SKM-1 (cell line): ENCODE measurements around the gene RCAN2.

Experiments used
- DNase-seq: peaks from one replicate; lab custom pipeline; 2025; ENCODE audit not compliant: unreplicated experiment; lab: John Stamatoyannopoulos, UW

RCAN2 gene

DNA sequence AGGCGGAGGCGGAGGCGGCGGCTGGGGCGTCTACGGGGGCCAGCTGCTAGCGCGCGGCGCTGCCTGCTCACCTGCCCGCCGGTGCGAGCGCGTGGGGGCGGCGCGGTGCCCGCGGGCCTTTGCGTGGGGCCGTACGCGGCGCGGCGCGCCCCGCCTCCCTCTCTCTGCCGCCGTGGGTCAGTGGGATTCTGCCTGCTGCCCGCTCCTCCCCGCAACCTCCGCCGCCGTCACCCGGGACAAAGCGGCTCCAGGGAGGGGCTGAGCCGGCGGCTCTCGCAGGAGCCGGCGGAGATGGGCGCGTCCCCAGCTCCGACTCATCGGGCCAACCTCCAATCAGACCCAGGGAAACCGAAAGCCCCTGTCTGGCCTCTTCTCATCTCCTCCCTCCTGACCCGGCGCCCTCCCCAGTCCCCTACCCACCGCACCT, at the start of gene RCAN2:
RCAN2 (minus strand) TSS at position 249 of the 427 bp plus-strand sequence.
- DNase-seq = no peak

DNA sequence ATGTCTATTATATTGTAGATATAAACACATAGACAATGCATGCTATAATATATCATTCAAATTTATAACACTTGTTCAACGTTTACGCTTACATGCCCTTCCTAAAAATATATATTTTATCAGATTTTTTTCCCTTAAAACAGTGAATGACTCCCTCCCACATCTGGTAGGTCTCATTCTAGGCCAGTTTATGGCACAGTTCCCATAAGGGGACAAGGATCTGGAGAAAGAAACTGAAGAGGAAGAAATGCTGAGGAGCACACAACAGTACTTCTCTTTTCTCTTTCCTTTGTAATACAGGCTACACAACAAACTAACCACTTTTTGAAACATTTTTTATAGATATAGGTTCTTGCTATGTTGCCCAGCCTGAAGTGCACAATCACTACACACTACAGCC, 48.6 kb upstream of the RCAN2 start:
- no peak for DNase-seq

DNA sequence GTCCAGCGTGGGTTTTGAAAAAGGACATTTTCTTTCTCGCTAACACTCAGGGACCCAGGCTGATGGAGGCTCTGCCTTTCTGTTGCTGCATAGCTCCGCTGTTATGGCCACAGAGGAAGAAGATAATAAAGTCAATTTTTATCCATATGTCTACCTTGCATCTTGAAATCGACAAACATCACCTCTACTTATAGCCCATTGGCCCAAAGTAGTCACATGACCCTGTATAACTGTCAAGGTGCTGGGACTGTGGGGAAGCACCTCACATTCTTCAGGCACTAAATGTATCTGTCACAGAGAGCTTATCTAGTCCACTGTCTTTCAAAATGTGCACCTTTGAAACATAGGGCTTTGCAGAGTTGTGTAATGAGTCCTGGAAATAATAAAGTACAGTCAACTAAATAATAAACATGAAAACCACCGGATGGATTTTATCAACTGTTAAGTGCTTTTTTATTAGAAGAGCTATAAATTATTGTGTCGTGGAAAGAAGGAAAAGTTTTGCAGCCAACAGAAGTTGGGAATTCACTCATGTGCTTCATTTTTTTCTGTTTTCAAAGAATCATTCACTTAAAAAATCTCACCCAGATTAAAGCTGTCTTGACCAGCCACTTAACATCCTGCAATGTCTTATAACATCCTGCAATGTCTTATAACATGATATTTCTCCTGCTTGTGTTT, 47.7 kb upstream of the RCAN2 start:
- DNase-seq = no peak

DNA sequence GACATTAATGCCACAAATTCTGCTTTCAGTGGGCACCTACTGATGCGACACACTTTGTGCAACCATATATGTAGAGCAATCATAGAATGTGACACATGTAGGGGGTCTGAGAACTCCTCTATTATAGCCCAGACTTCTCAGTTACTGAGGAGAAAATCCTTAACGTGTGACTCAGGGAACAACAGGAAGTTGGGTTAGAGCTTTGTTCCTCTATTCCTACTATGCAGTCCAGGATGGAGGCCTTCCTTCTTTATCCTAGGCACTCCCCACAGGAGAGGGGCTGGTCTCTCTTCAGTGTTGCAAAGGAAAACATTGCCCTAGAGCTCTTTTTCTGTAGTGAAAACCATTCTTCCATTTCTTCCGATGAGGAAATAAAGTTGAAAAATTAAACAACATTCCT, 39.6 kb upstream of the RCAN2 start:
- no peak for DNase-seq

DNA sequence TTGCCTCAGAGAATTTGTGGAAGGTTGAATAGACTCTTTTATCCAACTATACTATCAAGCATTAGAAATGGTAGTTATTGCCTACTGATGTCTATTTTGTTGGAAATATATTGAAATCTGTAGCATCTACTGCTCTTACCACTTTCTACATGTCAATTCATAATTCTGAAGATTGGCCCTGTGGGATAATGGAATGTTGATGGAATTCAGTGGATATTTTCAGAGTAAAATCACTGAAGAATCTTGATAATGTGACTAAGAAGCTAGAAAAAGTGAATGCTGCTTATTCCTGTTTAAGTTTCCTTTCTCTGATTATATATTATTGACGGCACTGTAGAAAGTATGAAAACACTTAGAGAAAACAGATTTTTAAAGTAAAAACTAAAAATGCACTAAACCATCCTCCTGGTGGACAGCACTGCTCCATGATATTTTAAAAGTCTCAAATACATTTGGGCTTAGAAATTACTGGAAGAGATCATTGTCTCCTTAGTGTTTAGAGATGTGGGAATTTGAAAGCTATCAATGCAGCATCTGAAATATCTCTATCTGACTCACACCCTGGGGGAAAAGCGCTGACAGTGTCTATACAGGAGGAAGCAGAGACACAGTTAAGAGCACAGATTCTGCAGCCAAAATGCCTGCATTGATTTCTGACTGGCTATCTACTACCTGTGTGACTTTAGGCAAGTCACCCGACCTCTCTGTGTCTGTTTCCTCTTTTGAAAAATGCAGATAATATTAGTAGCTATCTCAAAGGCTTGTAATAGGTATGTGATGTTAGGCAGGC, 37.9 kb upstream of the RCAN2 start:
- no peak for DNase-seq

DNA sequence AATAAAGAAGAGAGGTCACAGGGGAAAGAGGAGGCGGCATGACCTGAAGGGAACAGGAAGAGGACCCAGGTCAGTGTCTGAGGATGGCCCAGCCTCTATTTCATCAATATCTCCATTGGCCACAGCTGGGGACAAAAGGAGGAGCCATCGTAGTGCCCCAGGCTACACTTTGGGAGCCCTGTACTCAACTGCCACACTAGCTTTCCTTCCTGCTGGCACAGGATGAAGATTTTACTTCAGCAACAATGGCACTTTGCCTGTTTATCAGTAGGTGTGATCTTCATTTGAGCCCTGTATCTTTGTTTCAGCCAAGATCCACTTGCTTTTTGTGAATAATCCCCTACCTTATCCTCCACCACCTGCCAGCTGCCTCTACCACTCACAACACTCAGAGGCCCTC, 35.4 kb upstream of the RCAN2 start:
- DNase-seq = no peak

DNA sequence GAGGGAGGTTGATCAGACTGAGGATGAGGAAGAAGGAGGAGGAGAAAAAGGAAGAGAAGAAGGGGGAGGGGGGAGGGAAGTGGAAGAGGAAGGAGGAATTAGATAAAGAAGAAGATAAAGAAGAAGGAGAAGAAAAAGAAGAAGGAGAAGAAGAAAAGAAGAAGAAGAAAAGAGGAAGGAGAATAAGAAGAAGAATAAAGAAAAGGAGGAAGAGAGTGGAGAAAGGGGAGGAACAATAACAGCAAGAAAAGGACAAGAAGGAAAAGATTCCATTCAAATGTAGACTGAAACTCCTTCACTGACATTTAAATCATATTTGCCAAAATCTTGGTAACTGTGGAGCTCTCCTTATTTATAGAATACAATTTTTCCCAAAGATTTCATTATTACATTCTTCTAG, 34.3 kb upstream of the RCAN2 start:
- DNase-seq = no peak

DNA sequence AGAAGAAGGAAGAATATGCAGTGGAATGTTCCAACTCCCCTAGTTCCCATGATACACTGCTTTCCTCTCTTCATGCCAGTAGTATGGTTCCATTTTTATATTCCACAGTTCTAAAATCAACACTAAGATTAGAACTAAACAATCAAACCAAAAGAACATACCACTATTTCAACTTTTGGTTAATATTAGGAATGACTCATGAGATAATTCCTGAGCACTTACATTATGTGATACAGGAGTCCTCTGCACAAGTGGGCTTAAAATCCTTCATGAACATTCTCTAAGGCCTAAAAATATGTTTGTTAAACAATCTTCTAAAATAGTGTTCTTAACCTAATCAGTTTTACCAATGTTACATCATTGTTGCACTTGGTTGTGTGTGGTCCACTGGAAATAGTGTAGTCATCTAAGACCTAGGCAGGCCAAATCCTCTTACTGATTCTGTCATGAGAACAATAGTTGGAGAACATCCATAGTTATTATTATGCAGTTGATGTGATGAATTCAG, 30.3 kb upstream of the RCAN2 start:
- no peak for DNase-seq

DNA sequence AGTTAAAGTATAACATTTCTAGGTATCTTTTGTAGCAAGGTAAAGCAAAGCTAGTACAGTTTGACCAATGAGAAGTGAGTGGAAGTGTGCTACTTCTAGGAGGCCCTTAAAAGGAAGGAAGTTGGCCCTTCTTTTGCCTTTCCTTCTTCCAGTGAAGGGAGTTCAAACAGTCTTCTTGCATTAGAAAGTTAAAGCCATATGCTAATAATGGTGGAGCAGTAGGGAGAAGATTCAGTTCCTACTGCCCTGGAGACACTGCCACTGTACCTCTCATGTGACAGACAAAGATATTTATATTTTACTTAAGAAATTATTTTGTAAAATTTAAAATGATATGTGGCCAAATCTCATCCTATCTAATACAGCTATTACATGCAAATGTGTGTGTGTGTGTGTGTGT, 26.0 kb upstream of the RCAN2 start:
- no peak for DNase-seq

DNA sequence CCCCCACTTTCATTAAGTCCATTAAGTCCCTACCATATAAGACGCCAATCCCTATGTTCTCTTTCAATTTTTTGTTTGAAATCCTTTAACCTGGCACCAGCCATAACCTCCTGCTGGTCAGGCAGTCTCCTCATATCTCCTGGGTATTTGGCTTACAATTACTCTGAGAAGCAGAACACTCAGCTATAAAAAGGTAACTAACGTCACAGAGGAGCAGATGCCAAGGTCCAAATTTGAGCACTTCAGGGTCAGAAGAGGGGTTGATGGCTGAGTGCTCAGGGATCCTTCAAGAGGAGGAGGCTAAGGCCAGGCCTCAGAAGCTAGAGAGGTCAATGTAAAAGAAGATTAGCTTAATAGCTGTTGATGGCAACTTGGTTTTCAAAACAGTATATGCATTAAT, 22.3 kb upstream of the RCAN2 start:
- no peak for DNase-seq

DNA sequence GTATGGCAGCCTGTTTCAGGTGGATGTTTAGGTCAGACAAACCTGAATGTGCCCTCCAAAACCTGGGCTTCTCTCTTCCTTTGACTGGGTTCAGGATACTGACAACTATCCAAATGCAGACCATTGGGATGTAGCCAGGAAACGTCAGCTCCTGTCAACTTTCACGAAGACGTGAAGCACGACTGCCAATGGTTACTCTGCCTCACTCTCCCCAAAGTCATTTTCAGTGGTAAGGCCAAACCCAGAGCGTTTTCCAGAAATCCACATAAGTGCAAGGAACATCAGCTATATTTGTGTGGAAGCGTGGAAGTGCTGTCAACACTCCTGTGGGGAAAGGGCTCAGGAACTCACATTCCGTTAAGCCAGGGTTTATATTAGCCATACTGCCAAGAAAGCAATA, 20.1 kb upstream of the RCAN2 start:
- DNase-seq = no peak

DNA sequence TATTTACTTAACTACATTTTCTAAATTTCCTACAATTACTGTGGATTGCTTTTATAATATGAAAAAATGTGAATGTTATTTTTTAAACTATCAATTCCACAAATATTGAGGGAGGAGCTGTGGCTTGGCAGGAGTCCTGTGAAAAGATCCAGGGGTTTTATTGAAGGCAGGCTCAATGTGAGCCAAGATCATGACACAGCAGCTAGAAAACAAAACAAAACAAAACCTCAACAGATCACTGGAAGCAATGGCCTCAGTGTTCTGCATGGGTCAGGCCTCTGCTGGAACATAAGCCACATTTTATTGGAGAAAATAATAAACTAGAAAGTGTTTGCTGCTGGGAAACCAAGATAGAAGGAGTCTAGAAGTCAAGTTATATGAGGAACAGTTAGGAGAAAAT, 19.4 kb upstream of the RCAN2 start:
- DNase-seq = no peak

DNA sequence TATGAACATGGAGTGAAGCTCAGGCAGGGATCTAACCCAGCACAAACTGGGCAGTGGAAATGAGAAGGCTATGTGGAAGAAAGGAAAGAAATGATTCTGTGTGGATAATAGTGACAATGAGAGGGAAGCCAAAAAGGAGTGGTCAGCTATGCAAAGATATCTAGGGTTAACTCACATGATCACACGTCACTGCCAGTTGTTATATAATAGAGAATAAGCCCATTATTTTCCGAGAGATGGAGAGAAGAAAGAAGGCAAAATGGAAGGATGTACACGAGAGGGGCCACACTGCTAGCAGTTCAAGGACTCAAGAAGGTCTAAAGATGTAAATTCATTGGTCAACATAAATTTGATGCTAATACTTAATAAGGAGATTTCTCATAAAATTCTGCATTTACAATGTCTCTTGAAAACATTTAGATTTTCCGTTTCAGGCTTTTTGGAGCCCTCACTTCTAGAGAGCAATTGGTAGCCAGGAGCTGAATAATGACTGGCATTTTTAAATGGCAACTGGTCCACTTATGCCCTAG, 18.8 kb upstream of the RCAN2 start:
- DNase-seq = no peak

DNA sequence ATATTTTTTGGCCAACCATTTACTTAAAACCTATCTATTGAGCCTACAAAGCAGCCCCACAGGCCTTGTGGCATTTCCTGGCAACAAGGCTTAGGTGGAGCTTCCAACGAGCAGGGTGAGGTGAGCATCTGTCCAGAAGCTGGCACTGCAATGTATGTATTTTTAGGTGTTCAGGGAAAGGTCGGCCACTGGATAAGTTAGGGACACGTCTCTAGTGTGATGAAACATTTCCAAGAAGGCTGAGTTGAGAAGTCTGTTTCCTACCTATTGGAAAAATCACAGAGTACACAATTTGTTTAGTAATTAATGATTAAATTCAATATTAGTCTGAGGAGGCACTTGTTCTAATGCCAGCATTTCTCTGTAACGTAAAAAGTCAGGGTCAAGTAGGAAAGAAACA, 17.8 kb upstream of the RCAN2 start:
- no peak for DNase-seq

DNA sequence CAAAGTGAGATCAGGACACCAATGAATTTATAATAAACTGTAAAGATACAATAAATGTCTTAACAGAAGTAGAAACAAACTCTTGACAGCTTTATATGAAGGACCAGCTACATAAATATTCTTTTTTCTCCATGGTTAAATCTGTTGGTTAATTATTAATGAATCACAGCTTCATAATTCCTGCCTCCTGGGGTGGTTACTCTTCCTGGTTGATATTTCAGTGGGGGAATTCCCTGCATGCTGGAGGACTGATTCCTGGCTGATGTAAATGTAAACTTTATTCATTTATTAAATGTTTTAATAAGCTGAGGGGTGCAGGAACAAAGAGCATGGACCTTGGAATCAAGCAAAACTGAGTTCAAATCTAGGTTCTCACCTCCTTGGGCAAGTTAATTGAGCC, 16.2 kb upstream of the RCAN2 start:
- DNase-seq = no peak

DNA sequence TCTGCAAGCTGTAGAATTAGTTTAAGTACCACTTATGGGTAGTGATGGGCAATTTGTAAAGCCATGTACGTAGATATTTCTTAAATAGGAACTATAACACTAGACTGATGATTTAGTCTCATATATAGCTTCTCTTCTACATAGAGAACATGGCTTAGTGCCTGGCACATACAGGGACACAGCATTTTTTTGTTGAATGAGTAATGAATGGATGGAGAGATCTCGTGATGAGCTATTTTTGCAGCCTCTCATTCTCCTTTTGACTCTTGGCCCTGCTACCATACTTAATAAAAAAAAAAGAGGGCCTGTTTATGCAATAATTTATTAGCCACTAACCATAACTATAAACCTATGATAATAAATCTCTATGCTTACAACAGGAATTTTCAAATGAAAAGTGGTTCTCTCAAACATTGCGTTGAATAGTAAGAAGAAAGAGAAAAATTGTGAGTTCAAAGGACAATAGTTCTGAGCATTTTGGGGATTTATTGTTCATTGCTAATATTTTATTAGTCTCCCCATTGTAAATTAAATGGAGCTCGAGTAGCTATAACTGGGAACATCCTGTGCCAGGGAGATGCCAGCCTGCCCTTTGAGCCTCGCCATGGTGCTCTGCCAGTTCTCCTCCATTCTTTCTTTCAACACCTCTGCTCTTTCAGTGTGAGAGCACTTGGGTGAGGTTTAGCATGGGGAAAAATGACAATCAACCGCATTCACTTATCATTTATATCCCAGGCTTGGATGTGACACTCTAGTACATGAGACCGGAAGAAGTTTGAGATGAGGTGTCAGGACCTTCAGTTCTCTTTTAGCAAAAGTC, 14.7 kb upstream of the RCAN2 start:
- DNase-seq = no peak

DNA sequence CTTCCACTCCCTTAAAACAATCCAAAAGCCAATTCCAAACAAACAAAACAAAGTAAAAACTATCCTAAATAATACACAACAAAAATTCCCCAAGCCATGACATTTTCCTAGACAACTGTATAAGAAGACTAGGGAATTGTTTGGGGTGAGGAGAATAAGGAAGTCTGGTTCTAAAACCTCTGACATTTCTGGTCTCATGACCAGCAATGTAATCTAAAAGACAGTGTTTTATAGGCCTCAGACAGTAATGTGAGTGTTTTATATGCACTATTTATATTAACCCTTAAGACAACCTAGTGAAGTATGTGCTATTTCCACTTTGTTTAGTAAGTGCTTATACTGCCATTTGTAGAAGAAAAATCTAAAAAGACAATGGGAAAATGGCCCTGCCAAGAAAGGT, 13.0 kb upstream of the RCAN2 start:
- no peak for DNase-seq

DNA sequence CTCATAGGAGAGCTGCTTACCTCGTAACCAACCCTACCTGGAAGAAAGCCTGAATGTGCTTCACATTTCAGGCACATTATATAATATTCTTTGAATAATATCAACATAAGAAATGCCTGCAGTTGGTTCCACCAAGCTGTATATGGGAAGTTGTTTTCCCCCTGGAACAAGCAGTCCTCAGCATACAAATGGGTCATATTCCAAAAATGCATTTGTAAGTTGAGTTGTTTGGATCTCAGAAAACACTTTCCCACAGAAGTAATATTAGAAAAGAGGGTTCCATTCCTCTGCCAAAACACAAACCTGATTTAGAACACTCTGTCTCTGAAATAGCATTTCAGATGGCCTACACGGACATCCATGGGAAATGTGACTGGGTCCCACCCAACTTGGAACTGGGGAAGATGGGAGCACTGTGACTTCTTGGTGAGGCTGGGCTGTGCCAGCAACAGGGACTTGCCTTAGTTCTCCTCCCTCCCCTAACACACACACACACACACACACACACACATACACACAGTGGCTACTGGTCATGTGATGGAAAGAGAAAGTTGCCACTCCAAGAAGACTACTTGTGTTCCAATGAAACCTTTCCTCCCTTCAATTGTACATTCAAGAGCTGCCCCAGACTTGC, 11.4 kb upstream of the RCAN2 start:
- no peak for DNase-seq

DNA sequence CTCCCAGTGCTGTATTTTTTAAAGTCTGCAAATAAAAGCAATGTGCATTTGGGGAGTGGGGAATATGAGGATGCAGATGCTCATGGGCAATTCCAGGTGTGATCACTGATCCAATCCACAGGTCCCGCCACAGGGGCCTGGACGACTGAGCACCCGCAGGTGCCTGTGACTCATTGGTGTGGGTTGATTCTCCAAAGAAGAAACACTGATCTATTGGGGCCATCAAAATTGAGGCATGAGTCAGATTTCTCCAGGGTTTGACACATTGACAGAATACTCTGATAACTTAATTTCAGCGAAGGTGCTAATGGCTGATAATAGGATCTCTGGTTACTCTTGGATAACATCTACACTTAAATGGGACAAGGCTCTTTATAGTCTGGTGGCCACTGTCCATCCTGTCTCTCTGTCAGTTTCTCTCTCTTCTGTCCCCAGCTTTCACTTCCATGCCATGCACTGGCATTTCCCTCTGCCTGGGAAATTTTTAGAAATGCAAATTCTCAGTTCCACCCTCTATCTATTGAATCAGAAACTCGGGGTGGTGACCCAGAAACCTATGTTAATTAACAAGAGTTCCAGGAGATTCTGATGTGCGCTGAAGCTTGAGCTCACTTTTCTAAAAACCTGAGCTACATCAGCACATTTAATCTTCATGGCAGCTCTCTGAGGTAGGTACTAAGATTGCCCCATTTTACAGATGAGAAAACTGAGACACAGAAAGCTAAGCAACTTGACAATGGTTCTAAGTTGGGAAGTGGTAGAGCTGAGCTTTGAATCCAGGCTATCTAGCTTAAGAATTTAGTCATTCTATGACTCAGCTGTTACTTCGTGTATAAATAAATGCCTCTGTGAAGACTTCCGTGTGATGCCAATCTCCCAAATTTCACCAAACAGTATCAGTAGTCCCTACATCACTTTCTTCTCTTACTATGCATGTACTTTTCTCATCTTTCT, 10.2 kb upstream of the RCAN2 start:
- DNase-seq = no peak

DNA sequence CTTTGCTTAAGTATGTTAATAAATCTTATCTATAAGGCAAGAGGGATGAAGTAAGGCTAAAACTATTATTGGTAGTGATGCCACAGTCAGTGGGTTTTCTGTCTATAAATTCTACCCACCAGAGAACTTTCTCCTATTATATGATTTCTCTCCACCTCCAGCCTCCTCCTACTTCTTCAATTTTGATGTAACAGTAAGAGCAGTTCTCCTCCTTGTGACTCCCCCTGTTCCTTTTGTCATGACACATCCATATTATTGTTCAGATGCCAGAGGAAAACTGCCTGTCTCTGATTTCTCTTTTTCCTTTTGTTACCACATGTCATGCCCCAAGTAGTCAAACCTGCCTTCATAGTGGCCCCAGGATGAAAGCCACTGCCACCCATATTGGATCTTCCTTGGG, 9.1 kb upstream of the RCAN2 start:
- DNase-seq = no peak
